GM12878 (cell line): ENCODE data around the gene CFAP90. TPM values are rescaled to one million over a fixed set of nuclear protein-coding genes. Genes with fewer than 3 reads are reported as not detected.

Experiments used
- ATF3 ChIP-seq: IDR thresholded peaks from 2 replicates; pipeline ENCODE4 v1.6.1; 2011; ENCODE audit warnings: low read depth, mild to moderate bottlenecking, low read length, moderate library complexity, borderline replicate concordance; ENCODE audit errors: extremely low read depth
- CHD2 ChIP-seq: IDR thresholded peaks from 2 replicates; pipeline ENCODE4 v1.6.1; 2011; ENCODE audit warnings: low read depth, low read length, improper control_type of control experiment, borderline replicate concordance
- CTCF ChIP-seq, 3 experiments: IDR thresholded peaks in 2 of 3; conservative IDR thresholded peaks in 1 of 3; 2 replicates each; pipeline ENCODE4 v1.5.1; 2011; ENCODE audit warnings: low read depth in 3 of 3, low read length in 3 of 3, mild to moderate bottlenecking in 3 of 3, control low read depth in 2 of 3, moderate library complexity in 2 of 3, inconsistent platforms in 1 of 3, mixed read lengths in 1 of 3; ENCODE audit not compliant: control insufficient read depth in 2 of 3, insufficient read depth in 1 of 3; ENCODE audit errors: extremely low read depth in 1 of 3
- CUX1 ChIP-seq: IDR thresholded peaks from 2 replicates; pipeline ENCODE4 v1.6.1; 2012; ENCODE audit warnings: improper control_type of control experiment, low read depth, low read length; ENCODE audit not compliant: insufficient replicate concordance
- HDAC6 ChIP-seq: fragments of 200-600 bp; sonication (generic); IDR thresholded peaks from one replicate; pipeline ENCODE4 v1.8.0; 2017; ENCODE audit warnings: antibody characterized with exemption; ENCODE audit not compliant: unreplicated experiment
- KDM1A ChIP-seq: fragments of 200-600 bp; sonication (generic); IDR thresholded peaks from 2 replicates; pipeline ENCODE4 v1.6.1; 2016; ENCODE audit warnings: borderline replicate concordance
- LARP7 ChIP-seq: fragments of 450-650 bp; IDR thresholded peaks from 2 replicates; pipeline ENCODE4 v1.6.1; 2017; ENCODE audit warnings: mild to moderate bottlenecking
- MEF2B ChIP-seq: fragments of 450-650 bp; IDR thresholded peaks from 2 replicates; pipeline ENCODE4 v1.6.1; 2018; ENCODE audit warnings: mild to moderate bottlenecking, moderate library complexity; ENCODE audit not compliant: partially characterized antibody, poor library complexity, severe bottlenecking
- MYB ChIP-seq: fragments of 150-350 bp; IDR thresholded peaks from 2 replicates; pipeline ENCODE4 v1.6.1; 2014; ENCODE audit warnings: mild to moderate bottlenecking, low read depth, low read length, borderline replicate concordance
- NR2F1 ChIP-seq: fragments of 450-650 bp; conservative IDR thresholded peaks from 2 replicates; pipeline ENCODE4 v1.6.1; 2017; ENCODE audit warnings: mild to moderate bottlenecking
- RAD51 ChIP-seq: fragments of 450-650 bp; IDR thresholded peaks from 2 replicates; pipeline ENCODE4 v1.6.1; 2016; ENCODE audit warnings: moderate library complexity, mild to moderate bottlenecking, inconsistent platforms
- RCOR1 ChIP-seq: conservative IDR thresholded peaks from 2 replicates; pipeline ENCODE4 v1.6.1; 2012; ENCODE audit warnings: low read depth, low read length, improper control_type of control experiment
- RUNX3 ChIP-seq: IDR thresholded peaks from 2 replicates; pipeline ENCODE4 v1.6.1; 2012; ENCODE audit warnings: low read length, inconsistent platforms
- SREBF1 ChIP-seq: IDR thresholded peaks from 2 replicates; pipeline ENCODE4 v1.6.1; 2012; ENCODE audit warnings: mild to moderate bottlenecking, low read length
- USF2 ChIP-seq: IDR thresholded peaks from 2 replicates; pipeline ENCODE4 v1.6.1; 2011; ENCODE audit warnings: low read depth, low read length, improper control_type of control experiment, borderline replicate concordance
- WRNIP1 ChIP-seq: IDR thresholded peaks from 2 replicates; pipeline ENCODE4 v1.6.1; 2011; ENCODE audit warnings: low read depth, low read length, improper control_type of control experiment, borderline replicate concordance
- ZBTB4 ChIP-seq: fragments of 450-650 bp; formaldehyde crosslinking; IDR thresholded peaks from 2 replicates; pipeline ENCODE4 v1.4.0; 2022; ENCODE audit warnings: mild to moderate bottlenecking, moderate library complexity
- ZNF207 ChIP-seq: fragments of 450-650 bp; IDR thresholded peaks from 2 replicates; pipeline ENCODE4 v1.6.1; 2014; ENCODE audit warnings: antibody characterized with exemption, mild to moderate bottlenecking, borderline replicate concordance
- ZSCAN29 ChIP-seq: fragments of 450-650 bp; IDR thresholded peaks from 2 replicates; pipeline ENCODE4 v1.6.1; 2017; ENCODE audit warnings: mild to moderate bottlenecking, moderate library complexity
- polyA plus RNA-seq, 11 experiments: library from polyadenylated mRNA; depleted of rRNA in 4 of 11; unstranded in 6 of 11; stranded (reverse) in 5 of 11; fragments of >200 nt; fragmentation: Nextera tagmentation in 4 of 11; fragmentation: Illumina TruSeq in 1 of 11; extraction: Ambion mirVana in 4 of 11; extraction: Trizol in 1 of 11; gene quantifications; 1 replicate in 1 of 11; 2 replicates in 10 of 11; pipeline versions ENCODE4 v1.2.1 to v1.2.3, GENCODE V29; 2011 to 2016; ENCODE audit warnings: inconsistent platforms in 2 of 11, missing spikeins in 2 of 11, low read depth in 1 of 11
- total RNA-seq, 4 experiments: library from RNA; depleted of rRNA in 3 of 4; stranded (reverse); fragments of >200 nt in 3 of 4; fragmentation: Illumina TruSeq in 1 of 4; extraction: Trizol in 1 of 4; gene quantifications; 2 replicates each; pipeline versions ENCODE4 v1.2.1 to v1.2.3, GENCODE V29; 2013 to 2021

Gene CFAP90
- total and polyA plus RNA-seq, 10 of the 15 experiments (the other 5 are each of a cell fraction or from before 2014, with no cell fraction given) = not detected

- TF ChIP-seq ZBTB4 (CRISPR knock-in tag) (no peak), USF2 (no peak), CUX1 (no peak), SREBF1 (no peak; the same call in 1 of the 2 replicates), RCOR1 (0 out of 2 replicates have a peak, but pooled peaks have one; percentile 68), RUNX3 (peak; percentile 83), CTCF (IDR thresholded peaks at IDR 0.05 in 2 of 3, conservative IDR thresholded peaks at IDR 0.05 in 1 of 3; ENCODE audit: control insufficient read depth in 2 of 3, extremely low read depth in 1 of 3, insufficient read depth in 1 of 3, low read depth in 3 of 3, low read length in 3 of 3) (no peak), RAD51 (no peak), CHD2 (no peak), HDAC6 (no peak), MYB (no peak), LARP7 (no peak), MEF2B (no peak), ZNF207 (no peak), KDM1A (no peak), NR2F1 (no peak), WRNIP1 (no peak), ATF3 (no peak), ZSCAN29 (no peak)
Observed at GRCh38 chr5:7876867-7877266, 25.9 kb upstream of the CFAP90 start (continued).
